Measurements from ENCODE around the gene PIK3R4.

- TF ChIP-seq POLR2A (IDR thresholded peaks at IDR 0.05) (no peak), CTCF (IDR thresholded peaks at IDR 0.05) (no peak), EP300 (IDR thresholded peaks at IDR 0.05) (no peak)
Measured at GRCh38 chr3:130662501-130662996, 84.1 kb downstream of the PIK3R4 start.
